Esophagus muscularis mucosa (tissue), 3 donors: ENCODE results near the gene TMED10.

Source experiments
- POLR2AphosphoS5 ChIP-seq, 2 donors: sonication (generic); formaldehyde crosslinking; IDR thresholded peaks; one replicate each; pipeline ENCODE4 v1.6.1; 2017; ENCODE audit warnings: antibody characterized with exemption in 2 of 2
- TF ChIP-seq, protein P1 (sequence below), 3 experiments: fragments of 200-600 bp in 2 of 3; fragments of 450-650 bp in 1 of 3; sonication (generic) in 2 of 3; IDR thresholded peaks; one replicate each; pipeline ENCODE4 v1.5.1; 2017 to 2019; ENCODE audit warnings: antibody characterized with exemption in 3 of 3, mild to moderate bottlenecking in 2 of 3, moderate library complexity in 1 of 3

DNA sequence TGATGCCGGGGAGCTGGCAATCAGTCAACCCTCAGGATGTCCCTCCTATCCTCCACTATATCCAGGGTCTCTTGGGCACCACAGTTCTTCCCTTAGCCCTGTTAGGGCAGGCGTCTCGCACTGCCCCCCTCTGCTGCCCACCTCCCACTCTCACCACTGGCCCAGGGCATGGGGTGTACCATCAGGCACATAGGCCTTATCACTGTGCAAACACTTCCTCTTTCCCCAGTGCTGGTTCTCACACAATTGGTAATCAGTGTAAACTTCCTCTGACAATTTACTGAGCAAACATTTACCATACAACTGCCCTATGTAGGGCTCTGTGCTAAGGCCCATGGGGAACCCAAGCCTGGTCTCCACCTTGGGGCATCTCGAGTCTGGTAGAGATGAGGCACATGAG is 20.1 kb upstream of the TMED10 start:
- TF ChIP-seq, protein P1, sequence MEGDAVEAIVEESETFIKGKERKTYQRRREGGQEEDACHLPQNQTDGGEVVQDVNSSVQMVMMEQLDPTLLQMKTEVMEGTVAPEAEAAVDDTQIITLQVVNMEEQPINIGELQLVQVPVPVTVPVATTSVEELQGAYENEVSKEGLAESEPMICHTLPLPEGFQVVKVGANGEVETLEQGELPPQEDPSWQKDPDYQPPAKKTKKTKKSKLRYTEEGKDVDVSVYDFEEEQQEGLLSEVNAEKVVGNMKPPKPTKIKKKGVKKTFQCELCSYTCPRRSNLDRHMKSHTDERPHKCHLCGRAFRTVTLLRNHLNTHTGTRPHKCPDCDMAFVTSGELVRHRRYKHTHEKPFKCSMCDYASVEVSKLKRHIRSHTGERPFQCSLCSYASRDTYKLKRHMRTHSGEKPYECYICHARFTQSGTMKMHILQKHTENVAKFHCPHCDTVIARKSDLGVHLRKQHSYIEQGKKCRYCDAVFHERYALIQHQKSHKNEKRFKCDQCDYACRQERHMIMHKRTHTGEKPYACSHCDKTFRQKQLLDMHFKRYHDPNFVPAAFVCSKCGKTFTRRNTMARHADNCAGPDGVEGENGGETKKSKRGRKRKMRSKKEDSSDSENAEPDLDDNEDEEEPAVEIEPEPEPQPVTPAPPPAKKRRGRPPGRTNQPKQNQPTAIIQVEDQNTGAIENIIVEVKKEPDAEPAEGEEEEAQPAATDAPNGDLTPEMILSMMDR (IDR thresholded peaks at IDR 0.05) = no peak
- no peak for TF ChIP-seq POLR2AphosphoS5 (IDR thresholded peaks at IDR 0.05)
